ENCODE data around the gene PRKAG2.

Gene PRKAG2

GRCh38 chr7:151864081-151864480, 12.8 kb downstream of the PRKAG2 start:
- no peak for DNase-seq

- DNase-seq, result no peak
Measured at GRCh38 chr7:151863386-151864079, 13.4 kb downstream of the PRKAG2 start.

GRCh38 chr7:151862606-151863381, 14.1 kb downstream of the PRKAG2 start:
- no peak for DNase-seq

- no peak for DNase-seq
Measured at GRCh38 chr7:151861881-151862280, 15.0 kb downstream of the PRKAG2 start.

GRCh38 chr7:151860771-151861170, 16.1 kb downstream of the PRKAG2 start:
- DNase-seq, result no peak

GRCh38 chr7:151859948-151860685, 16.8 kb downstream of the PRKAG2 start:
- DNase-seq, result no peak

- peak; percentile 12 for DNase-seq
Measured at GRCh38 chr7:151859111-151859947, 17.6 kb downstream of the PRKAG2 start.

GRCh38 chr7:151858456-151858855, 18.5 kb downstream of the PRKAG2 start:
- DNase-seq, result no peak

- DNase-seq, result no peak
Measured at GRCh38 chr7:151857866-151858450, 19.0 kb downstream of the PRKAG2 start.

GRCh38 chr7:151857412-151857811, 19.5 kb downstream of the PRKAG2 start:
- DNase-seq, result no peak

GRCh38 chr7:151856516-151856915, 20.4 kb downstream of the PRKAG2 start:
- no peak for DNase-seq

GRCh38 chr7:151856098-151856497, 20.8 kb downstream of the PRKAG2 start:
- DNase-seq, result no peak

GRCh38 chr7:151854720-151855071, 22.2 kb downstream of the PRKAG2 start:
- DNase-seq, result no peak

GRCh38 chr7:151853896-151854719, 22.8 kb downstream of the PRKAG2 start:
- no peak for DNase-seq

GRCh38 chr7:151852486-151853396, 24.2 kb downstream of the PRKAG2 start:
- DNase-seq, result no peak

GRCh38 chr7:151851782-151852181, 25.1 kb downstream of the PRKAG2 start:
- DNase-seq, result no peak

- DNase-seq, result no peak
Measured at GRCh38 chr7:151851145-151851751, 25.7 kb downstream of the PRKAG2 start.

GRCh38 chr7:151850491-151851124, 26.3 kb downstream of the PRKAG2 start:
- no peak for DNase-seq

GRCh38 chr7:151849879-151850260, 27.0 kb downstream of the PRKAG2 start:
- no peak for DNase-seq
